Prostate gland (tissue), 2 donors: ENCODE measurements around the gene TRIM22.

Source experiments
- POLR2A ChIP-seq: fragments of 450-650 bp; IDR thresholded peaks from one replicate; pipeline ENCODE4 v1.6.1; 2016; ENCODE audit warnings: antibody characterized with exemption, mild to moderate bottlenecking
- TF ChIP-seq, protein P1 (sequence below), 4 experiments: fragments of 200-600 bp in 2 of 4; fragments of 450-650 bp in 2 of 4; sonication (generic) in 2 of 4; IDR thresholded peaks; 1 replicate in 3 of 4; 2 replicates in 1 of 4; pipeline ENCODE4 v1.5.1; 2016 to 2019; ENCODE audit warnings: antibody characterized with exemption in 4 of 4, mild to moderate bottlenecking in 2 of 4, moderate library complexity in 2 of 4

- TF ChIP-seq POLR2A: no peak
- TF ChIP-seq, protein P1, sequence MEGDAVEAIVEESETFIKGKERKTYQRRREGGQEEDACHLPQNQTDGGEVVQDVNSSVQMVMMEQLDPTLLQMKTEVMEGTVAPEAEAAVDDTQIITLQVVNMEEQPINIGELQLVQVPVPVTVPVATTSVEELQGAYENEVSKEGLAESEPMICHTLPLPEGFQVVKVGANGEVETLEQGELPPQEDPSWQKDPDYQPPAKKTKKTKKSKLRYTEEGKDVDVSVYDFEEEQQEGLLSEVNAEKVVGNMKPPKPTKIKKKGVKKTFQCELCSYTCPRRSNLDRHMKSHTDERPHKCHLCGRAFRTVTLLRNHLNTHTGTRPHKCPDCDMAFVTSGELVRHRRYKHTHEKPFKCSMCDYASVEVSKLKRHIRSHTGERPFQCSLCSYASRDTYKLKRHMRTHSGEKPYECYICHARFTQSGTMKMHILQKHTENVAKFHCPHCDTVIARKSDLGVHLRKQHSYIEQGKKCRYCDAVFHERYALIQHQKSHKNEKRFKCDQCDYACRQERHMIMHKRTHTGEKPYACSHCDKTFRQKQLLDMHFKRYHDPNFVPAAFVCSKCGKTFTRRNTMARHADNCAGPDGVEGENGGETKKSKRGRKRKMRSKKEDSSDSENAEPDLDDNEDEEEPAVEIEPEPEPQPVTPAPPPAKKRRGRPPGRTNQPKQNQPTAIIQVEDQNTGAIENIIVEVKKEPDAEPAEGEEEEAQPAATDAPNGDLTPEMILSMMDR (IDR thresholded peaks at IDR 0.05): peak in 3 of 4 experiments; percentile 44 to 57 (median 48)
Observed at GRCh38 chr11:5712507-5712906, 22.9 kb downstream of the TRIM22 start.
